Vagina (tissue), 2 donors: ENCODE results near the gene DIO3. TPM values are rescaled to one million over a fixed set of nuclear protein-coding genes. Genes with fewer than 3 reads are reported as not detected.

Experiments used
- DNase-seq, 2 donors: peaks; one replicate each; pipeline ENCODE4 v3.0.0-alpha.2; 2017; ENCODE audit errors: extremely low spot score in 2 of 2
- H3K27ac ChIP-seq: fragments of 200-600 bp; sonication (generic); one replicate; pipeline ENCODE4 v1.5.1; 2019
- H3K27me3 ChIP-seq: fragments of 200-600 bp; sonication (generic); one replicate; pipeline ENCODE4 v1.5.1; 2019
- H3K36me3 ChIP-seq, 2 donors: fragments of 200-600 bp; sonication (generic); one replicate each; pipeline ENCODE4 v1.5.1; 2017 to 2019
- H3K4me1 ChIP-seq: fragments of 200-600 bp; sonication (generic); one replicate; pipeline ENCODE4 v1.5.1; 2019
- H3K4me3 ChIP-seq, 2 donors: fragments of 200-600 bp; sonication (generic); 1 replicate in 1 of 2; 2 replicates in 1 of 2; pipeline ENCODE4 v1.5.1; 2016 to 2019
- H3K9me3 ChIP-seq: fragments of 200-600 bp; sonication (generic); one replicate; pipeline ENCODE4 v1.5.1; 2019
- POLR2A ChIP-seq, 2 donors: fragments of 450-650 bp; IDR thresholded peaks; one replicate each; pipeline ENCODE4 v1.6.1; 2017; ENCODE audit warnings: antibody characterized with exemption in 2 of 2, mild to moderate bottlenecking in 2 of 2, moderate library complexity in 2 of 2
- POLR2AphosphoS5 ChIP-seq, 2 donors: sonication (generic); formaldehyde crosslinking; IDR thresholded peaks; one replicate each; pipeline ENCODE4 v1.9.0; 2017; ENCODE audit warnings: antibody characterized with exemption in 2 of 2, mild to moderate bottlenecking in 2 of 2, low read depth in 1 of 2; ENCODE audit not compliant: insufficient read depth in 1 of 2
- intact Hi-C: fragments of 100-400 bp; cut with DNase I; formaldehyde crosslinking; loops from one replicate; pipeline ENCODE4 v1.15.1; 2023
- microRNA counts, 2 donors: library from miRNA; unstranded; fragments of <30 nt; microRNA quantifications; one replicate each; lab custom pipeline; 2016 to 2017
- total RNA-seq: library from RNA; depleted of rRNA; stranded (reverse); fragments of >200 nt; gene quantifications from one replicate; pipeline ENCODE4 v1.2.3, GENCODE V29; 2016
- TF ChIP-seq, protein P1 (sequence below), 3 experiments: fragments of 450-650 bp in 2 of 3; fragments of 200-600 bp in 1 of 3; sonication (generic) in 1 of 3; IDR thresholded peaks; one replicate each; pipeline ENCODE4 v1.5.1; 2017 to 2019; ENCODE audit warnings: antibody characterized with exemption in 3 of 3, mild to moderate bottlenecking in 2 of 3, moderate library complexity in 2 of 3

Gene DIO3
- total RNA-seq, 1 donor from 2014 or later, result 52.1 TPM

DNA sequence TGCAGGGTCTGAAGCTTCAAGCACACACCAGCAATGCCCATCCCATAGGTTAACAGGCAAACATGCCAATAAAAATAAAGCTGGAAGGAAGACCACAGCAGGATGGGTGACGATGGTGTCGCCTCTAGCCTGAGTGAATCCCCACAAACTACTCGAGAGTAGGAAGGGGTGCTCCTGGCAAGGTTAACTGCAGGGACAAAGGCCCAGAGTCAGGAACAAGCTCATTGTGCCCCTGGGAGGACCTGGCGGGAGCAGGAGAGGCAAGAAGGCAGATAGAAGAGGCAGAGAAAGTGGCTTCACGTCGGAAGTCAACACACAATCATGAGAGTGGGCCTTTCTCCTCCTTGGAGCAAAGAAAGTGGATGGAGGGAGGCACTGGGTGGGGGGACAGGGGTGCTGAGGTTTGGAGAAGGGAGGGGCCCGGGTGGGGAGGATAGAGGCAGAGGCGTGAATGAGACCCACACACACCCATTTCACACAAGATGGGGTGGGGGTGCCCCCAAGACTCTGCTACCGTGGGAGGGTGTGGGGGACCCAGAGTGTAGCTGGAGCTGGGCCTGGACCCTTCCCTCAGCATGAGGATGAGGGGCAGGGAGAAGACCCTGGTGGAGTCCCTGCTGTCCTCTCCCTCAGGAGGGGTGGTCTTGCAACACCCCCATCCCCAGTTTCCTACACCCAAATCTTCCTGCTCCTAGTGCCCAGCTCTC lies 43.1 kb downstream of the DIO3 start:
- peak; percentile 67 to 84 for DNase-seq
- no peaks in the 10 kb centered on the region for H3K36me3 ChIP-seq
- H3K27ac ChIP-seq, result no peak overlapping the region
- no peaks in the 10 kb centered on the region for H3K27me3 ChIP-seq
- intact Hi-C loops, result no loop called here
- no peaks in the 10 kb centered on the region for H3K4me1 ChIP-seq
- no peaks in the 10 kb centered on the region for H3K9me3 ChIP-seq
- no peak overlapping the region for H3K4me3 ChIP-seq
- TF ChIP-seq, protein P1, sequence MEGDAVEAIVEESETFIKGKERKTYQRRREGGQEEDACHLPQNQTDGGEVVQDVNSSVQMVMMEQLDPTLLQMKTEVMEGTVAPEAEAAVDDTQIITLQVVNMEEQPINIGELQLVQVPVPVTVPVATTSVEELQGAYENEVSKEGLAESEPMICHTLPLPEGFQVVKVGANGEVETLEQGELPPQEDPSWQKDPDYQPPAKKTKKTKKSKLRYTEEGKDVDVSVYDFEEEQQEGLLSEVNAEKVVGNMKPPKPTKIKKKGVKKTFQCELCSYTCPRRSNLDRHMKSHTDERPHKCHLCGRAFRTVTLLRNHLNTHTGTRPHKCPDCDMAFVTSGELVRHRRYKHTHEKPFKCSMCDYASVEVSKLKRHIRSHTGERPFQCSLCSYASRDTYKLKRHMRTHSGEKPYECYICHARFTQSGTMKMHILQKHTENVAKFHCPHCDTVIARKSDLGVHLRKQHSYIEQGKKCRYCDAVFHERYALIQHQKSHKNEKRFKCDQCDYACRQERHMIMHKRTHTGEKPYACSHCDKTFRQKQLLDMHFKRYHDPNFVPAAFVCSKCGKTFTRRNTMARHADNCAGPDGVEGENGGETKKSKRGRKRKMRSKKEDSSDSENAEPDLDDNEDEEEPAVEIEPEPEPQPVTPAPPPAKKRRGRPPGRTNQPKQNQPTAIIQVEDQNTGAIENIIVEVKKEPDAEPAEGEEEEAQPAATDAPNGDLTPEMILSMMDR (IDR thresholded peaks at IDR 0.05), result no peak
- TF ChIP-seq POLR2AphosphoS5 (IDR thresholded peaks at IDR 0.05; ENCODE audit: insufficient read depth in 1 of 2, low read depth in 1 of 2) (no peak), POLR2A (IDR thresholded peaks at IDR 0.05) (no peak)

DNA sequence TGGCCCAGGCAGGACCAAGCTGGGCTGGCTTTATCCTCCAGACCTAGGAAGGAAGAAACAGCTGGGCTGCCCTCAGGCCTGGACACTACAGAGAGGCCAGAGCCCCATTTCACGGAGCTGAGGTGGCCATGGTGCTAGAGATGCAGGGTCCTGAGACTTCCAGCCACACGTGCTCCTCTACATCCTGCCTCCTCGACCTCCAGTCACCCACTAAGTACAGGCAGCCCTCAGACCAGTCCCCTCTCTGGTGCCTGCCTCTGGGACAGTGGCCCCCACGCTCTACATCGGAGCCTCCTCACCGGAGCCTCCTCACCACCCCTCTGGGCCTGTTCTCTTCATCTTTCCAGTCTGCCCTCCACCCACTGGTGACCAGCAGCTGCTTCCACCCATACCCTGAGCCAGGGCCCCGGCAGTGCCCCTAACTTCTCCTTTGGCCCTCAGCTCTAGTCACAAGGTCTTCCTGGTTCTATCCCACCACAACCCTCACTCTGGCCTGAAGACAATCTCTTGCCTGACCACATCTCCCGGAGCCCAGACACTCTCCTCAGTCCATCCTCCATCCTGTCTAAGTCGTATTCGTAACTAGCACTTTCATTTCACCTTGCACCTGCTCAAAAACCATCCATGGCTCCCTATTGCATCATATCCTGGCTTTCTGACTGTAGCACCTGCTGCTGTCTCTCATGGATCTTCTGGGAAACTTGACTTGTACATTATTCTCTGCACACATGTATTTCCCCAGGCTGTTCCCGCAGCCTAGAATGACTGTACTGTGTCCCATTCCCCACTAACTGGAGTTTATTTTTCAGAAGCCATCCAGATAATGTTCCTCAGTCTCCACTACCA lies 43.9 kb downstream of the DIO3 start:
- TF ChIP-seq POLR2AphosphoS5 (IDR thresholded peaks at IDR 0.05; ENCODE audit: insufficient read depth in 1 of 2, low read depth in 1 of 2) (no peak), POLR2A (IDR thresholded peaks at IDR 0.05) (no peak)
- TF ChIP-seq, protein P1 (IDR thresholded peaks at IDR 0.05), result no peak
- no peaks in the 10 kb centered on the region for H3K9me3 ChIP-seq
- intact Hi-C loops, result no loop called here
- no peaks in the 10 kb centered on the region for H3K36me3 ChIP-seq
- H3K27me3 ChIP-seq, result no peaks in the 10 kb centered on the region
- no peak overlapping the region for H3K27ac ChIP-seq
- no peak overlapping the region for H3K4me3 ChIP-seq
- DNase-seq, result peak; percentile 74 to 93
- H3K4me1 ChIP-seq, result no peaks in the 10 kb centered on the region

DNA sequence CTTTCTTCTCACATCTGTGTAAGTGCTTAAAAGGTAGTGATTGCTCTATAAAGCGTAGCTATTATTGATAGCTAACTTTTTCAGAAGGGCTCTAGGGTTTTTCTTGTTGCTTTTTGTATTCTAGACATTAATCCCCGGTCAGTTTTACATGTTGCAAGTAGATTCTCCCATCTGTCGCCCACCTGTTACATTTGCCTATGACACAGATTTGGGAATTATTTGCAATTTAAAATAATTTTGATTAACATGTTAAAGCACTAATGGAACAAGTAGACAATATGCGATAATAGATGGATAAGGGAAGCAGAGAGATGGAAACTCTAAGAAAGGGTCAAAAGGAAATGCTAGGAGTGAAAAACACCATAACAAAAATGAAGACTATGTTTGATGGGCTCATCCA lies 44.5 kb downstream of the DIO3 start:
- H3K27me3 ChIP-seq, result no peaks in the 10 kb centered on the region
- intact Hi-C loops, result no loop called here

More for the DNA sequence above, 44.5 kb downstream of the DIO3 start:
- H3K4me1 ChIP-seq, result no peaks in the 10 kb centered on the region
- no peaks in the 10 kb centered on the region for H3K36me3 ChIP-seq
- H3K4me3 ChIP-seq, result no peak overlapping the region
- H3K9me3 ChIP-seq, result no peaks in the 10 kb centered on the region
- DNase-seq, result no peak
- no peak overlapping the region for H3K27ac ChIP-seq
- TF ChIP-seq POLR2AphosphoS5 (IDR thresholded peaks at IDR 0.05; ENCODE audit: insufficient read depth in 1 of 2, low read depth in 1 of 2), result no peak
- TF ChIP-seq, protein P1 (IDR thresholded peaks at IDR 0.05), result no peak
- no peak for TF ChIP-seq POLR2A (IDR thresholded peaks at IDR 0.05)

MicroRNAs within 50 kb of the gene (microRNA counts, 767-probe panel; counts per million panel counts)
- microRNA hsa-miR-1247-5p (lab: Ali Mortazavi, UCI), result 4,736 to 6,074 counts per million in 2 donors

Other genes with a start within 250 kb of the DIO3 start
- gene PPP2R5C, start 200.2 kb downstream of the DIO3 start, total RNA-seq, result 88.1 TPM